ACHN (cell line): ENCODE results near the gene PTRHD1.
A peak's percentile ranks its signal among the peaks of the same experiment; 100 is the strongest.
"Not testable (repeated sequence)": the region's sequence is repeated elsewhere in the genome, so short reads cannot be mapped to it uniquely, and the experiment has no call there.

ENCODE experiments used
- DNase-seq: peaks from one replicate; pipeline ENCODE4 v3.0.0-alpha.2; 2015
- in situ Hi-C: cut with HindIII; loops from 2 replicates; pipeline ENCODE4 v1.10.0; 2017; ENCODE audit warnings: low sequenced_read_pairs, low pct_ligation_motif_present, low pct_unique_long_range_greater_than_20kb

The PTRHD1 gene

GRCh38 chr2:24818721-24819167 is 25.6 kb upstream of the PTRHD1 start:
- in situ Hi-C loops: loop anchor here (25.0 kb wide), 1 partner anchor 406 kb away; no protein-coding TSS in a partner anchor
- DNase-seq: no peak

- in situ Hi-C loops: loop anchor here (25.0 kb wide), 1 partner anchor 405 kb away; no protein-coding TSS in a partner anchor
- DNase-seq: peak; percentile 30
Measured at GRCh38 chr2:24816884-24817283, 23.7 kb upstream of the PTRHD1 start.

- in situ Hi-C loops: loop anchor here (25.0 kb wide), 1 partner anchor 404 kb away; no protein-coding TSS in a partner anchor
Measured at GRCh38 chr2:24816404-24816803, 23.2 kb upstream of the PTRHD1 start.

GRCh38 chr2:24815171-24815570 is 22.0 kb upstream of the PTRHD1 start:
- in situ Hi-C loops: loop anchor here (25.0 kb wide), 1 partner anchor 403 kb away; no protein-coding TSS in a partner anchor

More at GRCh38 chr2:24816404-24816803, 23.2 kb upstream of the PTRHD1 start:
- DNase-seq: no peak

GRCh38 chr2:24814516-24814915 is 21.3 kb upstream of the PTRHD1 start:
- no peak for DNase-seq
- in situ Hi-C loops: loop anchor here (25.0 kb wide), 1 partner anchor 402 kb away; no protein-coding TSS in a partner anchor

More at GRCh38 chr2:24815171-24815570, 22.0 kb upstream of the PTRHD1 start:
- DNase-seq: no peak

GRCh38 chr2:24813691-24814137 is 20.5 kb upstream of the PTRHD1 start:
- no peak for DNase-seq

GRCh38 chr2:24809316-24810007 is 16.3 kb upstream of the PTRHD1 start:
- DNase-seq: no peak
- in situ Hi-C loops: loop anchor here (25.0 kb wide), 1 partner anchor 397 kb away; no protein-coding TSS in a partner anchor

More at GRCh38 chr2:24813691-24814137, 20.5 kb upstream of the PTRHD1 start:
- in situ Hi-C loops: loop anchor here (25.0 kb wide), 1 partner anchor 401 kb away; no protein-coding TSS in a partner anchor

GRCh38 chr2:24806661-24807036 is 13.5 kb upstream of the PTRHD1 start:
- no peak for DNase-seq
- in situ Hi-C loops: loop anchor here (25.0 kb wide), 1 partner anchor 394 kb away; no protein-coding TSS in a partner anchor

GRCh38 chr2:24805811-24806660 is 12.8 kb upstream of the PTRHD1 start:
- in situ Hi-C loops: loop anchor here (25.0 kb wide), 1 partner anchor 394 kb away; no protein-coding TSS in a partner anchor
- DNase-seq: not testable (repeated sequence)

GRCh38 chr2:24800487-24800886 is 7.3 kb upstream of the PTRHD1 start:
- in situ Hi-C loops: loop anchor here (25.0 kb wide), 1 partner anchor 388 kb away; no protein-coding TSS in a partner anchor
- DNase-seq: not testable (repeated sequence)

GRCh38 chr2:24797644-24798043 is 4.5 kb upstream of the PTRHD1 start:
- no peak for DNase-seq
- in situ Hi-C loops: no loop called here

GRCh38 chr2:24793761-24794435 is 707 bp upstream of the PTRHD1 start:
- in situ Hi-C loops: no loop called here
- DNase-seq: peak; percentile 38

GRCh38 chr2:24792542-24792873 is 683 bp downstream of the PTRHD1 start:
- in situ Hi-C loops: no loop called here
- DNase-seq: no peak

GRCh38 chr2:24791452-24791851 is 1.7 kb downstream of the PTRHD1 start:
- DNase-seq: no peak
- in situ Hi-C loops: no loop called here

- in situ Hi-C loops: no loop called here
- DNase-seq: no peak
Measured at GRCh38 chr2:24788816-24789215, 4.4 kb downstream of the PTRHD1 start.

- no peak for DNase-seq
- in situ Hi-C loops: no loop called here
Measured at GRCh38 chr2:24787532-24787931, 5.7 kb downstream of the PTRHD1 start.

- no peak for DNase-seq
- in situ Hi-C loops: no loop called here
Measured at GRCh38 chr2:24785671-24786321, 7.4 kb downstream of the PTRHD1 start.

GRCh38 chr2:24783641-24784040 is 9.6 kb downstream of the PTRHD1 start:
- in situ Hi-C loops: no loop called here
- DNase-seq: no peak
